ENCODE results near the gene PTPRJ.
A peak's percentile ranks its signal among the peaks of the same experiment; 100 is the strongest.

The PTPRJ gene

GRCh38 chr11:48074425-48075181, 94.2 kb downstream of the PTPRJ start:
- DNase-seq: no peak

DNA sequence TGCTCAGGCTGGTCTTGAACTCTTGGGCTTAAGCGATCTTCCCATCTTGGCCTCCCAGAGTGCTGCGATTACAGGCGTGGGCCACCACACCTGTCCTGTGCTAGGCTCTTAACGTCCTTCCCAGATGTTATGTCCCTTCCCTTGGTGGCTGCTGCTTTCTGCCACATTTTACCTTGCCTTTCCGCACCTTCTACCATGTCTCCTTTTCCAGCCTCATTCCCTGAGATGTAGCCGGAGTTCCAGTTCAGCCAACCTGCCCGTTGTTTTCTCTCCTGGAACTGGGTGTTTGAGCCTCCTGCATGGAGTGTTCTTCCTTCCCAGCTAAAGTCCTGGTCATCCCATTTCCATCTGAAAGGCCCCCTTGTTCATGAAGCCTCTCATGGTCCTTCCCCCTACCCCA, 95.3 kb downstream of the PTPRJ start:
- no peak for DNase-seq

DNA sequence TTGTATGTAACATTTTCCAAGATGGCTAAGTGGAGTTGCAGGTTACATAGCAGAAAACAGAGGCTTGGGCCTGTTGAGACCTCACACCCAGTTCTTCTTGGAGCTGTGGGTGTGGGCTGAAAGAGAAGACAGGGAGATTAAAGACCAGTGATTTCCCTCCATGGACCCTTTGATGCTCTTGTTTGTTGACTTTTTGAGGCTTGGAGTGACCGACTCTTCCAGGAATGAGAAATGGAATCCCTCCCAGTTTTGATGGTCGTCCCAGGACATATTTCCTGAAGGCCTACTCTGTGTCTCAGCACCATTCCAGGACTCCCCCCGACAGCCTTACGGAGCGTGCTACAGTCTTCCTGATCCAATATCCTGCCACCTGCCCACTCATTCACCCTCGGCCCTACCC, 96.9 kb downstream of the PTPRJ start:
- DNase-seq: no peak

GRCh38 chr11:48078689-48079088, 98.3 kb downstream of the PTPRJ start:
- no peak for DNase-seq

DNA sequence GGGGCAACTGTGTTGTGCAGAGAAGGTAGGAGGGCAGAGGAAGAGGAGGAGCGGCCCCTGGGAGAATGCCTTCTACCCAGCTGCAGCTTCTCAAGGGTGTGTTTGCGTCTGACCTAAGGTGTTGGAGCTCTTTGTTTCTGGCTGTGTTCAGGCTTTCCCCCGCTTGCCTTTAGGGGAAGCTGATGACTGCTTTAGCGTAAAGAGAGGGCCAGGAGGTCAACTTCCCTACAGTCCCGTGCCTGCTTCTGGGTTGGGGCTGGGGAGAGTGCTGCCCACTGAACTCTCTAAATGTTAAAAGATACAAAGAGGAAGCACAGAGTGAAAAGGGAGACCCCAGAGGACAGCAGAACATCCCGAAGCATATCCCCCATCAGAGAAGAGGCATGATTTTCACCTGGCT, 99.2 kb downstream of the PTPRJ start:
- DNase-seq: no peak

GRCh38 chr11:48080301-48080861, 100.0 kb downstream of the PTPRJ start:
- DNase-seq: no peak

DNA sequence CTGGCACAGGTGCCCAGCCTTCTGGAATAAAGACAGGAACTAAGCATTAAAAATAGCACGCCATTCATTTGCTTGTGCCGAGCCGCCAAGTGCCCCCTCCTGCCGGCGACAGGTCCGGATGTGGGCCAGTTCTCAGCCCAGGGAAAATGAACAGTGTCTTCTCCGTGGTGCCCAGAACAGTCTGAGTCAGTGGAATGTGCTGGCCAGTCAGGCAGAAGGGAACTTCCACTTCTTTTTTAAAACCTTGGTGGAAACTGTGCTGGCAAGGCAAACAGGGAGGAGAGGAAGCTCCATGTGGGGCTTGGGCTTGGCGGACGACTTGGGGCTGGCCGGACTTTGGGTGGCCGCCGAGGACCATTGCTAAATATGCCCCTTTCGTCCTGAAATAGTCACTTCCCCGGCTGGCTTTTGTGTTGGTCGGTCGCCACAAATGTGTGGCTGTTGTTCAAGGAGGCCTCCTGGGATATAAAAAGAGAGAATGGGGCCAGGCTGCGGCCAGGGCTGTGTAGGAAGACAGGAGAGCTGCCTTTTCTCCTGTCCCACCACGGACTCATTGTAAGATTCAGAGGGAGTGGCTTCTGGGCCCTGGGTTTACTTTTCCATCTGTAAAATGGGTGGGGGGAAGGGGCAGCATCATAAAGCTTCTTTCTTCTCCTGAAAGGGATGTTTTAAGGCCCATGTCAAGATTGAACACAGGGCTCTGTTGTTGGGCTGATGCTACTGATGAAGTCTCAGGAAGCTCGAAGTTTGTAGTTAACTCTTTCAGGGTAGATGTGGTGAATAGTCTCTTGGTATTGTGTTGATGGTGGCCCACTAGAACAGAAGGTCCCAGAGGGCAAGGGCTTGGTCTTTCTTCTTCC, 101.0 kb downstream of the PTPRJ start:
- no peak for DNase-seq

DNA sequence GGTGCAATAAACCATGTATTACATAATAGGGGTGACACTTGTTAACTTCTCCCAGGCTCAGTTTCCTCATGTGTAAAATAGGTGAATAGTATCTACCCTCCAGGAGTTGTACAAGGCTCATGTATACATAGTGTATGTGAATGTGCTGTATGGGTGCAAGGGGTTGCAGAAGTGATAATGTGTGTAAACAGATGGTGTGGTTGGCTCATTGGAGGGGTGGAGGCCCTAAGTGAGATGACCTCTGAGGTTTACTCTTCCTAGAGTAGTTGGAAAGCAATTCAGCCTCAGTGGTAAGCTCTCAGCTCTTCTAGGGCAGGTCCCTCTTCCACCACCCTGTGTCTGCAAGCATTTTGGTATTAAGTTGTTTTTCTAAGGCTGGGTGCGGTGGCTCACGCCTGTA, 102.4 kb downstream of the PTPRJ start:
- DNase-seq: no peak

GRCh38 chr11:48083421-48083820, 103.1 kb downstream of the PTPRJ start:
- DNase-seq: no peak

GRCh38 chr11:48085688-48086087, 105.3 kb downstream of the PTPRJ start:
- DNase-seq: no peak

- DNase-seq: no peak
Observed at GRCh38 chr11:48087422-48087821, 107.1 kb downstream of the PTPRJ start.

DNA sequence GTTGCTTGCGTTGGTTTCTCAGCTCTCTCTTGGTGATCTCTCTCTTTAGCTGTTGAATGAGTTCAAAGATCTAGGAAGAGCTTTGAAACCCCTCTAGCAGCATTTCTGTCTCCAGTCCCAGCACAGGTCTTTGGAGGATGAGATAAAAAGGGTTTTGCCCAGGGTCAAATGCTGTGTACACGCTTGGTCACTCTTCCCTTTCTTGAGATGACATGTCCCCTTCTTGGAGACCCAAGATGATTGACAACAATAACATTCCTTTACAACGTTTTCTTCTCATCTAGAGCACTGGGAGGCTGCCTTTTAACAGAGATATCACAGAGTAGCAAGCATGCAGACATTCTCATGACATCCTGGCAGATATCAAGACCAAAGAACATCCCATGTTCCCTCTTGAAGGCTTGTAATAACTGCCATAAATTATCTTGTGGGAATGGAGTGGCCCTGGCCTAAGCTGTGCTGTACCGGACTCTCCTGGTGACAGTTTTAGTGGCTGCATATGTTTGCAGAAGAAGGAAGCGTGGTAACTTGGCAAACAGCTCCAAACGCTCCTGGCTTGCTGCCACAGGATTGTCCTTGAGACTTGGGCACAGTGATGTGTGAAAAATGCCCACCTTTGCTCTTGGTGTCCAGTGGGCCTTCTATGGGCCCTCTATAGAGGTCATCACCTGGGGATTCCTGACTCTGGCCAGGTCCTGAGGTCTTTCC, 107.8 kb downstream of the PTPRJ start:
- peak; percentile 95 for DNase-seq

DNA sequence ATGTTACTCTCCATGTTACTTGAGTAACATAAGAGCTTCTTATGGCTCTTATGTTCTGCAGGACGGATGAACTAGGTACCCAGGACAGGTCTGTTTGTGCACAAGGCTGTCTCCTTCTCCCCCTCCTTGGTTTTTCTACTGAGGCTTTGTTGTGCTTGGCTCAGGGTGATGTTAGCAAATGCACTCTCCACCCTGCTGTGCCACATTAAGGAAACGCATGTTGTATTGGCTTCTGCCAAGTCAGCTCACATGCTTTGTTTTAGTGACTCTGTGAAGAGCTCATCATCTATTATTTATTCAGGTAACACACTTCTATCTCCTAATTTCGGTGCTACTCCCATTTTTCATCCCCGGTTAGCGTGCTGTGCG, 108.3 kb downstream of the PTPRJ start:
- DNase-seq: peak; percentile 98

GRCh38 chr11:48090174-48090573, 109.8 kb downstream of the PTPRJ start:
- no peak for DNase-seq

GRCh38 chr11:48091426-48092102, 111.2 kb downstream of the PTPRJ start:
- DNase-seq: no peak

DNA sequence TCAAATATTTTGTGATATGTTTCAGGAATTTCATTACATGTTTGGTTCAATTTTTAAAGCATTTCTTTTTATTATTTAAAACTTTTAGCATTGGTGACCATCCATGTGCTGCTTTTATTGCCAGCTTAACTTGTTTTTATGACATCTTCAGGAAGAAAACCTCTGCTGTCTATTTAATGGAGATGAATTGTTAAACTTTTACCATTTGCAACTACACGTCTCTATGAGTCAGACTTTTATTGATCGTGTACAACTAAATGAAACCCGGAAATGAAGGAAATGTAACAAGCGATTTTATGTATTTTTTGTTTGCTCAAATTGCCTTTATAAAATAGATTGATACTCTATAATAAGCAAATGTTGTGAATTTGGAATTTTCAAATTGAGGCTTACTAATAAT, 113.0 kb downstream of the PTPRJ start:
- DNase-seq: no peak

- peak; percentile 83 for DNase-seq
Observed at GRCh38 chr11:48093795-48094642, 113.7 kb downstream of the PTPRJ start.

- no peak for DNase-seq
Observed at GRCh38 chr11:48094643-48095339, 114.4 kb downstream of the PTPRJ start.

- DNase-seq: no peak
Observed at GRCh38 chr11:48095779-48096470, 115.6 kb downstream of the PTPRJ start.

Measured in NCI-H1092 treated with DMSO at 0.1 percent for 48 hours (cell line).